Endothelial cell of umbilical vein (primary cell): ENCODE results near the gene PIKFYVE. TPM values are rescaled to one million over a fixed set of nuclear protein-coding genes. Genes with fewer than 3 reads are reported as not detected.

Experiments
- BruUV-seq: library from RNA; stranded (reverse); fragments of 400-500 nt; replicated peaks from 2 replicates; lab custom pipeline; 2021; lab: Mats Ljungman, UMichigan
- CTCF ChIA-PET: fragments of 300-600, 350-600 bp; sonication (Branson Sonifier 250); formaldehyde crosslinking; loops from one replicate; lab custom pipeline; 2021; ENCODE audit warnings: antibody characterized with exemption, inconsistent platforms; lab: Charles Lee
- POLR2A ChIA-PET: fragments of 300-600, 350-600 bp; sonication (Branson Sonifier 250); formaldehyde crosslinking; loops from one replicate; lab custom pipeline; 2021; ENCODE audit warnings: antibody characterized with exemption, inconsistent platforms; lab: Charles Lee
- DNase-seq: peaks from one replicate; pipeline ENCODE4 v3.0.0-alpha.2; 2011; ENCODE audit warnings: low read depth, low spot score
- FAIRE-seq: peaks from 2 replicates; lab custom pipeline; 2011; peaks lifted over from hg19 to GRCh38; lab: Jason Lieb, UNC
- H2AFZ ChIP-seq: 2 replicates; pipeline ENCODE4 v1.6.0; 2012; ENCODE audit warnings: low read depth, low read length, control low read depth, inconsistent platforms
- H3K27ac ChIP-seq: 2 replicates; pipeline ENCODE4 v1.5.1; 2011; ENCODE audit warnings: low read depth, mild to moderate bottlenecking, control low read depth, low read length, moderate library complexity; ENCODE audit not compliant: insufficient read depth
- H3K27me3 ChIP-seq, 2 experiments: 2 replicates each; pipeline versions ENCODE4 v1.6.0 to v1.6.1; 2011; ENCODE audit warnings: low read length in 2 of 2, mixed read lengths in 1 of 2; ENCODE audit not compliant: control insufficient read depth in 2 of 2, insufficient read depth in 2 of 2
- H3K36me3 ChIP-seq, 2 experiments: 2 replicates in 1 of 2; 3 replicates in 1 of 2; pipeline ENCODE4 v1.5.1; 2011; ENCODE audit warnings: low read length in 2 of 2, mild to moderate bottlenecking in 1 of 2, moderate library complexity in 1 of 2; ENCODE audit not compliant: control insufficient read depth in 2 of 2, insufficient read depth in 2 of 2; ENCODE audit errors: extremely low read depth in 1 of 2
- H3K4me1 ChIP-seq: 3 replicates; pipeline ENCODE4 v1.5.1; 2011; ENCODE audit warnings: mild to moderate bottlenecking, low read length; ENCODE audit not compliant: control insufficient read depth, insufficient read depth; ENCODE audit errors: extremely low read depth
- H3K4me2 ChIP-seq: 2 replicates; pipeline ENCODE4 v1.6.1; 2011; ENCODE audit warnings: low read length, control low read depth, mixed read lengths; ENCODE audit not compliant: insufficient read depth
- H3K4me3 ChIP-seq, 3 experiments: fragments of 200-600 bp in 1 of 3; sonication (generic), shearing (Covaris generic) in 1 of 3; replicated peaks in 1 of 3; 2 replicates each; pipeline ENCODE4 v1.5.1; 2011 to 2016; ENCODE audit warnings: control low read depth in 3 of 3, low read length in 3 of 3, mild to moderate bottlenecking in 2 of 3, inconsistent platforms in 1 of 3, low read depth in 1 of 3, moderate library complexity in 1 of 3; ENCODE audit not compliant: insufficient read depth in 1 of 3
- H3K79me2 ChIP-seq: 2 replicates; pipeline ENCODE4 v1.6.0; 2012; ENCODE audit warnings: low read length, inconsistent platforms; ENCODE audit not compliant: control insufficient read depth, insufficient read depth
- H3K9ac ChIP-seq: replicated peaks from 2 replicates; pipeline ENCODE3; 2011; ENCODE audit warnings: low read length, control low read depth; ENCODE audit not compliant: insufficient read depth; ENCODE audit errors: extremely low read depth
- H3K9me1 ChIP-seq: replicated peaks from 3 replicates; pipeline ENCODE4 v1.6.0; 2011; ENCODE audit warnings: mild to moderate bottlenecking, low read length; ENCODE audit not compliant: control insufficient read depth, insufficient read depth; ENCODE audit errors: extremely low read depth
- H3K9me3 ChIP-seq: replicated peaks from 2 replicates; pipeline ENCODE4 v1.5.1; 2012; ENCODE audit warnings: low read length, inconsistent platforms; ENCODE audit not compliant: control insufficient read depth, insufficient read depth
- H4K20me1 ChIP-seq: replicated peaks from 2 replicates; pipeline ENCODE3; 2011; ENCODE audit warnings: mild to moderate bottlenecking, low read length; ENCODE audit not compliant: control insufficient read depth, insufficient read depth; ENCODE audit errors: extremely low read depth
- EZH2 ChIP-seq: IDR thresholded peaks from 2 replicates; pipeline ENCODE4 v1.6.1; 2012; ENCODE audit warnings: borderline replicate concordance, low read depth, mild to moderate bottlenecking, moderate library complexity, low read length, inconsistent platforms; ENCODE audit not compliant: severe bottlenecking
- FOS ChIP-seq: IDR thresholded peaks from 2 replicates; pipeline ENCODE4 v1.6.1; 2011; ENCODE audit warnings: mild to moderate bottlenecking, low read length, moderate library complexity, borderline replicate concordance; ENCODE audit not compliant: insufficient read depth
- GATA2 ChIP-seq: IDR thresholded peaks from 2 replicates; pipeline ENCODE4 v1.7.0; 2011; ENCODE audit warnings: low read depth, mild to moderate bottlenecking, moderate library complexity, mixed read lengths, low read length; ENCODE audit not compliant: insufficient read length, insufficient read depth
- JUN ChIP-seq: IDR thresholded peaks from 2 replicates; pipeline ENCODE4 v1.6.1; 2011; ENCODE audit warnings: borderline replicate concordance, low read depth; ENCODE audit not compliant: insufficient read length, insufficient read depth
- MYC ChIP-seq: IDR thresholded peaks from one replicate; pipeline ENCODE4 v1.6.1; 2011; ENCODE audit warnings: mild to moderate bottlenecking, low read depth, low read length
- POLR2A ChIP-seq: IDR thresholded peaks from 2 replicates; pipeline ENCODE4 v1.6.1; 2012; ENCODE audit warnings: low read depth, mild to moderate bottlenecking, control low read depth, low read length
- POLR2AphosphoS5 ChIP-seq: IDR thresholded peaks from 2 replicates; pipeline ENCODE4 v1.6.1; 2012; ENCODE audit warnings: low read depth, mild to moderate bottlenecking, control low read depth, low read length, moderate library complexity; ENCODE audit not compliant: insufficient read depth
- dilution Hi-C: fragments of 300-500 bp; cut with MboI; formaldehyde crosslinking; loops from one replicate; pipeline ENCODE4 v1.15.0; 2019; ENCODE audit warnings: low sequenced_read_pairs; ENCODE audit not compliant: extremely low pct_ligation_motif_present
- intact Hi-C: fragments of 100-400 bp; cut with micrococcal nuclease; formaldehyde crosslinking; loops from one replicate; pipeline ENCODE4 v1.10.0; 2022
- polyA plus RNA-seq, 4 experiments: library from polyadenylated mRNA; depleted of rRNA in 3 of 4; stranded (reverse) in 3 of 4; unstranded in 1 of 4; fragments of >200 nt; gene quantifications; 2 replicates each; pipeline versions ENCODE4 v1.2.1 to v1.2.3, GENCODE V29; 2011 to 2012; ENCODE audit warnings: missing spikeins in 1 of 4
- total RNA-seq: library from RNA; stranded (reverse); gene quantifications from 2 replicates; pipeline ENCODE4 v1.2.3, GENCODE V29; 2021
- TF ChIP-seq, protein P1 (sequence below): IDR thresholded peaks from 2 replicates; pipeline ENCODE4 v1.6.1; 2011; ENCODE audit not compliant: insufficient read depth, insufficient read length
- TF ChIP-seq, protein P2 (sequence below), 2 donors: IDR thresholded peaks; 1 replicate in 1 of 2; 2 replicates in 1 of 2; pipeline ENCODE4 v1.5.1; 2011; ENCODE audit warnings: low read length in 2 of 2, mild to moderate bottlenecking in 2 of 2, moderate library complexity in 2 of 2, control low read depth in 1 of 2, inconsistent platforms in 1 of 2, low read depth in 1 of 2; ENCODE audit not compliant: insufficient read depth in 1 of 2; ENCODE audit errors: extremely low read depth in 1 of 2

The PIKFYVE gene
- total and polyA plus RNA-seq, 2 donors (not counting 3 experiments of a cell fraction or from before 2014, with no cell fraction given), result 9.0 to 28.2 TPM

DNA sequence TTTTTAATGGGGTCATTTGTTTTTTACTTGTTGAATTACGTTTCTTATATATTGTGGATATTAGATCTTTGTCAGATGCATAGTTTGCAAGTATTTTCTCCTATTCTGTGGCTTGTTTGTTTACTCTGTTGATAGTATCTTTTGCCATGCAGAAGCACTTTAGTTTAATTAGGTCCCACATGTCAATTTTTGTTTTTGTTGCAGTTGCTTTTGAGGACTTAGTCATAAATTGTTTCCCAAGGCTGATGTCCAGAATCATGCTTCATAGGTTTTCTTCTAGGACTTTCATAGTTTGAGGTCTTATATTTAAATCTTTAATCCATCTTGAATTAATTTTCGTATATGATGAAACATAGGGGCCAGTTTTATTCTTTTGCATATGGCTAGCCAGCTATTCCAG is 13.2 kb downstream of the PIKFYVE start:
- no peak overlapping the region for H2AFZ ChIP-seq
- H3K36me3 ChIP-seq, result peaks cover 16 to 35% of the 10 kb centered on the region in 2 experiments
- no peak overlapping the region for H3K27ac ChIP-seq
- no peaks in the 10 kb centered on the region for H3K4me1 ChIP-seq
- H3K9ac ChIP-seq, result no peak overlapping the region
- no peak overlapping the region for H3K4me2 ChIP-seq
- dilution Hi-C loops (no loop called here), intact Hi-C loops (no loop called here)
- no peak overlapping the region for H3K4me3 ChIP-seq
- TF ChIP-seq MYC (no peak), EZH2 (no peak), GATA2 (no peak), POLR2A (no peak), POLR2AphosphoS5 (no peak), FOS (no peak), JUN (no peak)
- TF ChIP-seq, protein P1, sequence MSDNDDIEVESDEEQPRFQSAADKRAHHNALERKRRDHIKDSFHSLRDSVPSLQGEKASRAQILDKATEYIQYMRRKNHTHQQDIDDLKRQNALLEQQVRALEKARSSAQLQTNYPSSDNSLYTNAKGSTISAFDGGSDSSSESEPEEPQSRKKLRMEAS, result no peak
- TF ChIP-seq, protein P2, sequence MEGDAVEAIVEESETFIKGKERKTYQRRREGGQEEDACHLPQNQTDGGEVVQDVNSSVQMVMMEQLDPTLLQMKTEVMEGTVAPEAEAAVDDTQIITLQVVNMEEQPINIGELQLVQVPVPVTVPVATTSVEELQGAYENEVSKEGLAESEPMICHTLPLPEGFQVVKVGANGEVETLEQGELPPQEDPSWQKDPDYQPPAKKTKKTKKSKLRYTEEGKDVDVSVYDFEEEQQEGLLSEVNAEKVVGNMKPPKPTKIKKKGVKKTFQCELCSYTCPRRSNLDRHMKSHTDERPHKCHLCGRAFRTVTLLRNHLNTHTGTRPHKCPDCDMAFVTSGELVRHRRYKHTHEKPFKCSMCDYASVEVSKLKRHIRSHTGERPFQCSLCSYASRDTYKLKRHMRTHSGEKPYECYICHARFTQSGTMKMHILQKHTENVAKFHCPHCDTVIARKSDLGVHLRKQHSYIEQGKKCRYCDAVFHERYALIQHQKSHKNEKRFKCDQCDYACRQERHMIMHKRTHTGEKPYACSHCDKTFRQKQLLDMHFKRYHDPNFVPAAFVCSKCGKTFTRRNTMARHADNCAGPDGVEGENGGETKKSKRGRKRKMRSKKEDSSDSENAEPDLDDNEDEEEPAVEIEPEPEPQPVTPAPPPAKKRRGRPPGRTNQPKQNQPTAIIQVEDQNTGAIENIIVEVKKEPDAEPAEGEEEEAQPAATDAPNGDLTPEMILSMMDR (IDR thresholded peaks at IDR 0.05; ENCODE audit: extremely low read depth in 1 of 2, insufficient read depth in 1 of 2, low read depth in 1 of 2, low read length in 2 of 2), result no peak
- H3K27me3 ChIP-seq, result no peaks in the 10 kb centered on the region
- BruUV-seq, result no TSS peak
- FAIRE-seq (no peak), DNase-seq (no peak)
- POLR2A ChIA-PET, result no interaction called here
- CTCF ChIA-PET, result no interaction called here
- peaks cover 7% of the 10 kb centered on the region for H3K79me2 ChIP-seq
- no peaks in the 10 kb centered on the region for H3K9me3 ChIP-seq
- H4K20me1 ChIP-seq, result no peaks in the 10 kb centered on the region
- H3K9me1 ChIP-seq, result no peaks in the 10 kb centered on the region
